Measurements from ENCODE around the gene NTM.

The NTM gene

GRCh38 chr11:132087148-132087547, 716.7 kb downstream of the NTM start:
- H2BK5ac ChIP-seq (ENCODE audit: low read depth, low read length, poor library complexity, severe bottlenecking), result no peak overlapping the region
- no peak overlapping the region for H3K23ac ChIP-seq (ENCODE audit: low read length in 2 of 2)
- H3K4me1 ChIP-seq (ENCODE audit: control insufficient read depth, insufficient read depth, low read depth, low read length), result no peaks in the 10 kb centered on the region
- peak overlapping the region in 1 of 2 experiments; percentile 19 for H2BK12ac ChIP-seq (ENCODE audit: low read length in 2 of 2)
- peak overlapping the region in 1 of 2 experiments; percentile 36 for H3K4me3 ChIP-seq (ENCODE audit: insufficient read depth in 1 of 2, low read depth in 1 of 2, low read length in 2 of 2)
- no peak for DNase-seq
- no peak overlapping the region for H2AK5ac ChIP-seq (ENCODE audit: low read length, severe bottlenecking)
- H4K8ac ChIP-seq (ENCODE audit: low read length), result no peak overlapping the region
- peaks cover 41% of the 10 kb centered on the region for H3K79me1 ChIP-seq (replicated peaks; ENCODE audit: low read length, poor library complexity, severe bottlenecking)
- H3K14ac ChIP-seq (ENCODE audit: low read length in 2 of 2), result no peak overlapping the region
- H3K9ac ChIP-seq (ENCODE audit: low read length), result no peak overlapping the region
- H3K18ac ChIP-seq (ENCODE audit: low read depth in 1 of 2, low read length in 2 of 2), result no peak overlapping the region
- no peak overlapping the region for H3K27ac ChIP-seq (ENCODE audit: low read length, poor library complexity, severe bottlenecking)
- peaks cover 0 to 8% of the 10 kb centered on the region in 2 experiments for H3K36me3 ChIP-seq (ENCODE audit: control insufficient read depth in 1 of 2, insufficient read depth in 2 of 2, low read depth in 1 of 2, low read length in 2 of 2)
- H3K4me2 ChIP-seq (ENCODE audit: low read length, poor library complexity, severe bottlenecking), result no peak overlapping the region
- no peaks in the 10 kb centered on the region for H3K27me3 ChIP-seq (ENCODE audit: control insufficient read depth in 1 of 2, insufficient read depth in 1 of 2, low read length in 2 of 2)
- H4K91ac ChIP-seq (ENCODE audit: low read length), result no peak overlapping the region
- H2AFZ ChIP-seq (ENCODE audit: low read depth, low read length), result no peak overlapping the region
- 63% methylated on average over 1 of the region's 1 CpG for WGBS
- H3K9me3 ChIP-seq (ENCODE audit: control insufficient read depth, low read length), result peaks cover 62% of the 10 kb centered on the region
- H3K4ac ChIP-seq (ENCODE audit: low read depth in 1 of 2, low read length in 2 of 2), result no peak overlapping the region
- no peak overlapping the region for H2BK15ac ChIP-seq (ENCODE audit: low read depth, poor library complexity, severe bottlenecking)
- H2BK120ac ChIP-seq (ENCODE audit: low read depth, low read length), result no peak overlapping the region

- Histone ChIP-seq H3K36me3 (ENCODE audit: control insufficient read depth in 1 of 2, insufficient read depth in 2 of 2, low read depth in 1 of 2, low read length in 2 of 2) (peaks cover 0 to 11% of the 10 kb centered on the region in 2 experiments), H2AK5ac (ENCODE audit: low read length, severe bottlenecking) (no peak overlapping the region), H3K79me1 (replicated peaks; ENCODE audit: low read length, poor library complexity, severe bottlenecking) (peaks cover 39% of the 10 kb centered on the region), H2BK120ac (ENCODE audit: low read depth, low read length) (no peak overlapping the region), H3K23ac (ENCODE audit: low read length in 2 of 2) (no peak overlapping the region), H3K4ac (ENCODE audit: low read depth in 1 of 2, low read length in 2 of 2) (no peak overlapping the region), H2AFZ (ENCODE audit: low read depth, low read length) (no peak overlapping the region), H2BK5ac (ENCODE audit: low read depth, low read length, poor library complexity, severe bottlenecking) (no peak overlapping the region), H3K18ac (ENCODE audit: low read depth in 1 of 2, low read length in 2 of 2) (peak overlapping the region; percentile 52 to 69), H3K4me3 (ENCODE audit: insufficient read depth in 1 of 2, low read depth in 1 of 2, low read length in 2 of 2) (no peak overlapping the region), H4K91ac (ENCODE audit: low read length) (no peak overlapping the region), H3K4me2 (ENCODE audit: low read length, poor library complexity, severe bottlenecking) (no peak overlapping the region), H2BK12ac (ENCODE audit: low read length in 2 of 2) (no peak overlapping the region), H3K9me3 (ENCODE audit: control insufficient read depth, low read length) (peaks cover 50% of the 10 kb centered on the region), H3K27me3 (ENCODE audit: control insufficient read depth in 1 of 2, insufficient read depth in 1 of 2, low read length in 2 of 2) (no peaks in the 10 kb centered on the region), H4K8ac (ENCODE audit: low read length) (peak overlapping the region; percentile 57), H2BK15ac (ENCODE audit: low read depth, poor library complexity, severe bottlenecking) (no peak overlapping the region), H3K14ac (ENCODE audit: low read length in 2 of 2) (no peak overlapping the region), H3K27ac (ENCODE audit: low read length, poor library complexity, severe bottlenecking) (no peak overlapping the region), H3K4me1 (ENCODE audit: control insufficient read depth, insufficient read depth, low read depth, low read length) (no peaks in the 10 kb centered on the region), H3K9ac (ENCODE audit: low read length) (no peak overlapping the region)
- WGBS, result 88% methylated on average over 3 of the region's 3 CpGs
- no peak for DNase-seq
Observed at GRCh38 chr11:132088551-132088950, 718.1 kb downstream of the NTM start.

GRCh38 chr11:132093536-132094259, 723.3 kb downstream of the NTM start:
- H3K4me3 ChIP-seq (ENCODE audit: insufficient read depth in 1 of 2, low read depth in 1 of 2, low read length in 2 of 2), result no peak overlapping the region
- H3K18ac ChIP-seq (ENCODE audit: low read depth in 1 of 2, low read length in 2 of 2), result no peak overlapping the region
- H3K9ac ChIP-seq (ENCODE audit: low read length), result no peak overlapping the region
- no peak overlapping the region for H3K23ac ChIP-seq (ENCODE audit: low read length in 2 of 2)
- no peaks in the 10 kb centered on the region for H3K27me3 ChIP-seq (ENCODE audit: control insufficient read depth in 1 of 2, insufficient read depth in 1 of 2, low read length in 2 of 2)
- H2BK15ac ChIP-seq (ENCODE audit: low read depth, poor library complexity, severe bottlenecking), result no peak overlapping the region
- H3K14ac ChIP-seq (ENCODE audit: low read length in 2 of 2), result no peak overlapping the region
- peaks cover 6% of the 10 kb centered on the region for H3K4me1 ChIP-seq (ENCODE audit: control insufficient read depth, insufficient read depth, low read depth, low read length)
- H4K8ac ChIP-seq (ENCODE audit: low read length), result no peak overlapping the region
- 94% methylated on average over 6 of the region's 7 CpGs for WGBS
- no peak overlapping the region for H2AFZ ChIP-seq (ENCODE audit: low read depth, low read length)
- H2BK12ac ChIP-seq (ENCODE audit: low read length in 2 of 2), result no peak overlapping the region
- H2AK5ac ChIP-seq (ENCODE audit: low read length, severe bottlenecking), result no peak overlapping the region
- no peak overlapping the region for H2BK120ac ChIP-seq (ENCODE audit: low read depth, low read length)
- H3K9me3 ChIP-seq (ENCODE audit: control insufficient read depth, low read length), result peaks cover 2% of the 10 kb centered on the region
- H4K91ac ChIP-seq (ENCODE audit: low read length), result no peak overlapping the region
- no peak overlapping the region for H3K4me2 ChIP-seq (ENCODE audit: low read length, poor library complexity, severe bottlenecking)
- no peak for DNase-seq
- H2BK5ac ChIP-seq (ENCODE audit: low read depth, low read length, poor library complexity, severe bottlenecking), result no peak overlapping the region
- H3K27ac ChIP-seq (ENCODE audit: low read length, poor library complexity, severe bottlenecking), result no peak overlapping the region
- peaks cover 0 to 6% of the 10 kb centered on the region in 2 experiments for H3K36me3 ChIP-seq (ENCODE audit: control insufficient read depth in 1 of 2, insufficient read depth in 2 of 2, low read depth in 1 of 2, low read length in 2 of 2)
- H3K79me1 ChIP-seq (replicated peaks; ENCODE audit: low read length, poor library complexity, severe bottlenecking), result peaks cover 39% of the 10 kb centered on the region
- no peak overlapping the region for H3K4ac ChIP-seq (ENCODE audit: low read depth in 1 of 2, low read length in 2 of 2)

- no peak overlapping the region for H3K4me3 ChIP-seq (ENCODE audit: insufficient read depth in 1 of 2, low read depth in 1 of 2, low read length in 2 of 2)
Observed at GRCh38 chr11:132094598-132094997, 724.2 kb downstream of the NTM start.

More at GRCh38 chr11:132094598-132094997, 724.2 kb downstream of the NTM start:
- no peaks in the 10 kb centered on the region for H3K27me3 ChIP-seq (ENCODE audit: control insufficient read depth in 1 of 2, insufficient read depth in 1 of 2, low read length in 2 of 2)
- no peak overlapping the region for H3K9ac ChIP-seq (ENCODE audit: low read length)
- H4K8ac ChIP-seq (ENCODE audit: low read length), result no peak overlapping the region
- WGBS, result 76% methylated on average over 1 of the region's 1 CpG
- H2BK5ac ChIP-seq (ENCODE audit: low read depth, low read length, poor library complexity, severe bottlenecking), result no peak overlapping the region
- no peaks in the 10 kb centered on the region for H3K9me3 ChIP-seq (ENCODE audit: control insufficient read depth, low read length)
- peaks cover 6% of the 10 kb centered on the region for H3K4me1 ChIP-seq (ENCODE audit: control insufficient read depth, insufficient read depth, low read depth, low read length)
- H2AK5ac ChIP-seq (ENCODE audit: low read length, severe bottlenecking), result no peak overlapping the region
- H3K79me1 ChIP-seq (replicated peaks; ENCODE audit: low read length, poor library complexity, severe bottlenecking), result peaks cover 40% of the 10 kb centered on the region
- no peak overlapping the region for H3K27ac ChIP-seq (ENCODE audit: low read length, poor library complexity, severe bottlenecking)
- H3K4me2 ChIP-seq (ENCODE audit: low read length, poor library complexity, severe bottlenecking), result no peak overlapping the region
- no peak overlapping the region for H2AFZ ChIP-seq (ENCODE audit: low read depth, low read length)
- DNase-seq, result peak; percentile 46
- no peak overlapping the region for H2BK15ac ChIP-seq (ENCODE audit: low read depth, poor library complexity, severe bottlenecking)
- peaks cover 0 to 6% of the 10 kb centered on the region in 2 experiments for H3K36me3 ChIP-seq (ENCODE audit: control insufficient read depth in 1 of 2, insufficient read depth in 2 of 2, low read depth in 1 of 2, low read length in 2 of 2)
- H2BK120ac ChIP-seq (ENCODE audit: low read depth, low read length), result no peak overlapping the region
- no peak overlapping the region for H3K23ac ChIP-seq (ENCODE audit: low read length in 2 of 2)
- no peak overlapping the region for H3K4ac ChIP-seq (ENCODE audit: low read depth in 1 of 2, low read length in 2 of 2)
- H3K18ac ChIP-seq (ENCODE audit: low read depth in 1 of 2, low read length in 2 of 2), result no peak overlapping the region
- H4K91ac ChIP-seq (ENCODE audit: low read length), result no peak overlapping the region
- no peak overlapping the region for H3K14ac ChIP-seq (ENCODE audit: low read length in 2 of 2)
- H2BK12ac ChIP-seq (ENCODE audit: low read length in 2 of 2), result no peak overlapping the region

Measured in mesenchymal stem cell (in vitro differentiated cells and primary cell).